CD4-positive, alpha-beta T cell (primary cell): ENCODE measurements around the gene SPINK6. TPM values are rescaled to one million over a fixed set of nuclear protein-coding genes. Genes with fewer than 3 reads are reported as not detected.

Experiments used
- ATAC-seq: fragments of 200-7000 bp; cut with Tn5 transposase; one replicate; pipeline ENCODE4 v1.10.0; 2022; ENCODE audit warnings: mild to moderate bottlenecking; ENCODE audit not compliant: poor library complexity
- CTCF ChIA-PET: fragments of 350-600 bp; sonication (Branson Sonifier 250); formaldehyde crosslinking; loops from one replicate; lab custom pipeline; 2021; ENCODE audit warnings: antibody characterized with exemption, inconsistent platforms; lab: Charles Lee
- POLR2A ChIA-PET: fragments of 350-600 bp; sonication (Branson Sonifier 250); formaldehyde crosslinking; loops from one replicate; lab custom pipeline; 2021; ENCODE audit warnings: antibody characterized with exemption, inconsistent platforms; lab: Charles Lee
- DNase-seq, 14 experiments: peaks; one replicate each; pipeline ENCODE4 v3.0.0-alpha.2; 2013 to 2020; ENCODE audit warnings: mixed read lengths in 2 of 14
- H3K27ac ChIP-seq, 2 donors: one replicate each; pipeline versions ENCODE4 v1.5.1 to v1.7.0; 2013; ENCODE audit warnings: low read length in 2 of 2, low read depth in 1 of 2, mild to moderate bottlenecking in 1 of 2
- H3K27me3 ChIP-seq, 2 experiments: 1 replicate in 1 of 2; 2 replicates in 1 of 2; pipeline versions ENCODE4 v1.6.1 to v1.7.0; 2013; ENCODE audit warnings: low read length in 2 of 2, control low read depth in 1 of 2, mild to moderate bottlenecking in 1 of 2, moderate library complexity in 1 of 2; ENCODE audit not compliant: insufficient read depth in 2 of 2, control insufficient read depth in 1 of 2
- H3K36me3 ChIP-seq: one replicate; pipeline ENCODE4 v1.6.1; 2013; ENCODE audit warnings: low read length, control low read depth; ENCODE audit not compliant: insufficient read depth
- H3K4me1 ChIP-seq: one replicate; pipeline ENCODE4 v1.6.1; 2013; ENCODE audit warnings: low read length, control low read depth; ENCODE audit not compliant: insufficient read depth
- H3K4me3 ChIP-seq: one replicate; pipeline ENCODE4 v1.5.1; 2013; ENCODE audit warnings: mild to moderate bottlenecking, low read length, moderate library complexity
- H3K9me3 ChIP-seq, 2 experiments: 1 replicate in 1 of 2; 2 replicates in 1 of 2; pipeline versions ENCODE4 v1.6.1 to v1.7.0; 2013; ENCODE audit warnings: low read length in 2 of 2, mild to moderate bottlenecking in 2 of 2, control low read depth in 1 of 2, moderate library complexity in 1 of 2; ENCODE audit not compliant: control insufficient read depth in 1 of 2, insufficient read depth in 1 of 2
- H3K27ac Mint-ChIP-seq: one replicate; pipeline ENCODE4 v1.8.0; 2020; ENCODE audit warnings: mixed read lengths
- H3K27me3 Mint-ChIP-seq: one replicate; pipeline ENCODE4 v1.8.0; 2021; ENCODE audit warnings: mixed read lengths
- H3K36me3 Mint-ChIP-seq: one replicate; pipeline ENCODE4 v1.8.0; 2021; ENCODE audit warnings: low read depth, mixed read lengths
- H3K4me1 Mint-ChIP-seq: one replicate; pipeline ENCODE4 v1.8.0; 2021; ENCODE audit warnings: low read depth, mixed read lengths
- H3K4me3 Mint-ChIP-seq: one replicate; pipeline ENCODE4 v1.8.0; 2020; ENCODE audit warnings: mild to moderate bottlenecking, mixed read lengths
- H3K9me3 Mint-ChIP-seq: one replicate; pipeline ENCODE4 v1.8.0; 2020; ENCODE audit warnings: mixed read lengths
- intact Hi-C, 2 experiments: fragments of 100-400 bp; cut with DNase I in 1 of 2; cut with micrococcal nuclease in 1 of 2; formaldehyde crosslinking; loops; one replicate each; pipeline versions ENCODE4 v1.15.1 to v1.9.0; 2023 to 2025; cut with DNase I, micrococcal nuclease
- total RNA-seq, 174 experiments: library from RNA in 2 of 174; stranded (reverse) in 2 of 174; gene quantifications; one replicate each; pipeline ENCODE4 v1.2.3 and lab custom pipeline; 2021 to 2026
- TF ChIP-seq, protein P1 (sequence below): fragments of 200-600 bp; IDR thresholded peaks from one replicate; pipeline ENCODE4 v1.8.0; 2022; ENCODE audit warnings: antibody characterized with exemption, mild to moderate bottlenecking

Gene SPINK6
- total RNA-seq, 2 experiments from 2014 or later, result not detected

DNA sequence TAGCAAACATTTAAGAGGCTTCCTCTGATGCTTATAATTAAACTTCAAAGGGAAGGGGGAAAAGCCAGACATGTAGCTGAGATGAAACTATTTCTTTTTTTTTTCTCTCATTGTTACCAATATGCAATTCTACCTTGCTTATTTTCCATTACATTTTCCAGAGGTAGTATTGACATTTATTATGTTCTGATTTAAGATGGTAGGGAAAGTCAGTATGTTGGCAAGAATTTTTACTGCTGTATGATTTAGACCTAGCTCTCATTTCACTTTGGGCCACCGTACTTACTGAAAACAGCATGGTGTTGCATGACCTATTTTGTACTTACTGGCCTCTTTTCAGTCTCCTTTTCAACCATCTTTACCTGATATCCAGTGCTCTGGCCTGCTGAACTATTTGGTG lies 9.6 kb upstream of the SPINK6 start:
- H3K4me3 Mint-ChIP-seq, result no peak overlapping the region
- no peak overlapping the region for H3K27ac ChIP-seq
- H3K27me3 Mint-ChIP-seq, result peaks cover 8% of the 10 kb centered on the region
- H3K9me3 Mint-ChIP-seq, result no peaks in the 10 kb centered on the region
- ChIA-PET POLR2A (no interaction called here), CTCF (no interaction called here)
- no peaks in the 10 kb centered on the region for H3K4me1 ChIP-seq
- no peak overlapping the region for H3K4me3 ChIP-seq
- TF ChIP-seq, protein P1, sequence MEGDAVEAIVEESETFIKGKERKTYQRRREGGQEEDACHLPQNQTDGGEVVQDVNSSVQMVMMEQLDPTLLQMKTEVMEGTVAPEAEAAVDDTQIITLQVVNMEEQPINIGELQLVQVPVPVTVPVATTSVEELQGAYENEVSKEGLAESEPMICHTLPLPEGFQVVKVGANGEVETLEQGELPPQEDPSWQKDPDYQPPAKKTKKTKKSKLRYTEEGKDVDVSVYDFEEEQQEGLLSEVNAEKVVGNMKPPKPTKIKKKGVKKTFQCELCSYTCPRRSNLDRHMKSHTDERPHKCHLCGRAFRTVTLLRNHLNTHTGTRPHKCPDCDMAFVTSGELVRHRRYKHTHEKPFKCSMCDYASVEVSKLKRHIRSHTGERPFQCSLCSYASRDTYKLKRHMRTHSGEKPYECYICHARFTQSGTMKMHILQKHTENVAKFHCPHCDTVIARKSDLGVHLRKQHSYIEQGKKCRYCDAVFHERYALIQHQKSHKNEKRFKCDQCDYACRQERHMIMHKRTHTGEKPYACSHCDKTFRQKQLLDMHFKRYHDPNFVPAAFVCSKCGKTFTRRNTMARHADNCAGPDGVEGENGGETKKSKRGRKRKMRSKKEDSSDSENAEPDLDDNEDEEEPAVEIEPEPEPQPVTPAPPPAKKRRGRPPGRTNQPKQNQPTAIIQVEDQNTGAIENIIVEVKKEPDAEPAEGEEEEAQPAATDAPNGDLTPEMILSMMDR, result no peak
- no peaks in the 10 kb centered on the region for H3K36me3 ChIP-seq
- DNase-seq, result no peak
- H3K27ac Mint-ChIP-seq, result no peak overlapping the region
- no peaks in the 10 kb centered on the region for H3K4me1 Mint-ChIP-seq
- no peak for ATAC-seq
- intact Hi-C loops, result no loop called here
- no peaks in the 10 kb centered on the region for H3K36me3 Mint-ChIP-seq
- H3K27me3 ChIP-seq, result no peaks in the 10 kb centered on the region
- no peaks in the 10 kb centered on the region for H3K9me3 ChIP-seq

DNA sequence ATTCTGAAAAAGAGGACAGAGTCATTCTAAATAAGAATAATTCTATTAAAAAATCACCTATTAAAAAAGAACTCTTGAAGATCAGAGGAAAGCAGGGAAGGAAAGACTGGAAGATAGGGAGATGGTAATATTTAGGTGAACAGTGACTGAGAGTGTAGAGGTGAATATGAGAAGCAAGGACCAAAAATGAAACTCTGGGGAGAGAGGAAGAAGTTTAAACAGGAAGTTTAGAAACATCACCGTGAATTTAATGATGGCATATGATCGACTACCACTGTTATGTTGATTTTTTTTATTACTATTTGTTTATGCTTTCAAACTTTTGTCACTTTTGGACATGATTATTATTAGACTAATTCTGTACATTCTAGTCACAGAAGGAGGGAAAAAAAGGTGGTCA lies 1.7 kb upstream of the SPINK6 start:
- ATAC-seq, result no peak
- POLR2A ChIA-PET, result no interaction called here
- CTCF ChIA-PET, result no interaction called here

DNA sequence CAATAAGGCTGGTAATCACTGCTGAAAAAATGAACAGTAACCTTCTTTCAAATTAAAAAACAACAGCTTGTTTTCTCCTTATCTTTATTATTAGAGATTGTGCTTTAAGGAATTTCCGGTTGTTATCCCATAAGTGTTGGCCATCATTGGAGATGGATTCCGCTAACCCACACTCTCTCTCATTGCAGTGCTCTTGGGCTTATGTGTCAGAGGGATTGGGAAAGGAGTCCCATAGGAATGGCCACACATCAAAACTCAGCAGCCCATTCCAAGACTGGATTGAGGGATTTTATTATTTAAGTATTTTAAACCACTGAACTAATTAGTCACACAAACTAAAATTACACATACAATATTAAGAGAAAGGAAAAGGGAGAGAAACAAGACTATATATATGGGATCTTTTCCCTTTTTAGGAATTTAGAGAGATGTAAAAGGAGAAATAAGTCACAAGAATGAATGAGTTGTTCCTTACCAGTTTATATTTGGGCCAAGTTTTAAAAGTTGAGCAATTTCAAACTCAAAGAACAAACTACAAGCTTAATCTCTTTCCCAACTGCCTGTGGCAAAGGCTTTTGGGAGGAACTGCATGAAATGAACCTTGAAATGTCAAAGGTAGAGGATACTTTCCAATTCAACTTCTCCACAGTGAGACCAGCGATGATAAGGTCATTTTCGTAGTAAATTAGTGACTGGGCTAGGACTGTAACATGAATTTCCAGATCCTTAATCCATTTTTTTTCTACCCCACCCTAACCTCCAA lies 2.4 kb downstream of the SPINK6 start:
- H3K4me1 Mint-ChIP-seq, result no peaks in the 10 kb centered on the region
- POLR2A ChIA-PET, result no interaction called here
- CTCF ChIA-PET, result no interaction called here
- peaks cover 8% of the 10 kb centered on the region for H3K27me3 Mint-ChIP-seq
- Histone ChIP-seq H3K4me3 (no peak overlapping the region), H3K4me1 (no peaks in the 10 kb centered on the region), H3K27ac (no peak overlapping the region), H3K9me3 (no peaks in the 10 kb centered on the region), H3K27me3 (no peaks in the 10 kb centered on the region), H3K36me3 (no peaks in the 10 kb centered on the region)
- no peak overlapping the region for H3K4me3 Mint-ChIP-seq
- H3K27ac Mint-ChIP-seq, result no peak overlapping the region
- no peak for ATAC-seq
- no peaks in the 10 kb centered on the region for H3K9me3 Mint-ChIP-seq
- no peak for DNase-seq
- no peaks in the 10 kb centered on the region for H3K36me3 Mint-ChIP-seq
- TF ChIP-seq, protein P1, result no peak
- intact Hi-C loops, result no loop called here

More for the DNA sequence above, 1.7 kb upstream of the SPINK6 start:
- intact Hi-C loops, result no loop called here
- Histone ChIP-seq H3K27me3 (no peaks in the 10 kb centered on the region), H3K4me1 (no peaks in the 10 kb centered on the region), H3K9me3 (no peaks in the 10 kb centered on the region), H3K36me3 (no peaks in the 10 kb centered on the region), H3K4me3 (no peak overlapping the region), H3K27ac (no peak overlapping the region)
- Mint-ChIP-seq H3K9me3 (no peaks in the 10 kb centered on the region), H3K4me1 (no peaks in the 10 kb centered on the region), H3K36me3 (no peaks in the 10 kb centered on the region), H3K27me3 (no peaks in the 10 kb centered on the region), H3K4me3 (no peak overlapping the region), H3K27ac (no peak overlapping the region)
- no peak for DNase-seq
- TF ChIP-seq, protein P1, result no peak
